Epidermal melanocyte (primary cell): ENCODE measurements around the gene LIPA.
"Not testable (repeated sequence)": the region's sequence is repeated elsewhere in the genome, so short reads cannot be mapped to it uniquely, and the experiment has no call there.

Experiments used
- DNase-seq: peaks from one replicate; pipeline ENCODE4 v3.0.0; 2011; ENCODE audit warnings: low spot score; ENCODE audit not compliant: insufficient read length

LIPA gene

GRCh38 chr10:89270153-89270483 lies 18.5 kb upstream of the LIPA start:
- no peak for DNase-seq

DNA sequence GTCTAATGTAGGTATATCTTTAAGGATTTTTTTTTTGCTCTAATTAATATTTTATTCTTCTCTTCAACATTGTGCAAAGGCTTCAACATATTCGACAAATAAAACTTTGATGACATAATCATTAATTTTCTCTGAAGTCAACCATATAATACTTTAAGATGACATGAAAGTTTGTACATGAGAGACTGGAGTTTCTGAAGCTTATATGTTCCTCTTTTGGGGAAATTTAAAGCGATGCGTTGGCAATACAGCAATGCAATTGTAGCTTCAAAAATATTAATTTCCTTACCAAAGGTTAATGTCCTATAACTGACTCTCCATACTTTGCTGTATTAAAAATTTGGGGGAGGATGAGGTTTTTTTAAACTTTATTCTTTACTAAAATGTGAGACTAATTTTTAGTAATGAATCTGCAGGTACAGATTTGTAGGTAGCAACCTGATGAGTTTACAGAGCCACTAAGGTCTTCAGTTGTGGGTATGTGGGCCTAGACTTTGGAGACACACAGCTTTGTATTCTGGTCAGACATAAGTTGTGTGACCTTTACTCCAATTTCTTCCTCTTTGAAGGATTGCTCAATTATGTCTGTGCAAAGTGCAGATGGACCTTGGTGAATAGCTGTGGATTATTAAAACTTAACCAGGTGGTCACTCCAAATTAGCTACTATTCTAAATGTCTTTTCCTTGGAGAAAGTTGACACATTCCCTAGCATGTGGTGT lies 18.0 kb upstream of the LIPA start:
- no peak for DNase-seq

GRCh38 chr10:89266721-89267453 lies 15.3 kb upstream of the LIPA start:
- no peak for DNase-seq

- DNase-seq = no peak
Observed at GRCh38 chr10:89263531-89263930, 12.0 kb upstream of the LIPA start.

DNA sequence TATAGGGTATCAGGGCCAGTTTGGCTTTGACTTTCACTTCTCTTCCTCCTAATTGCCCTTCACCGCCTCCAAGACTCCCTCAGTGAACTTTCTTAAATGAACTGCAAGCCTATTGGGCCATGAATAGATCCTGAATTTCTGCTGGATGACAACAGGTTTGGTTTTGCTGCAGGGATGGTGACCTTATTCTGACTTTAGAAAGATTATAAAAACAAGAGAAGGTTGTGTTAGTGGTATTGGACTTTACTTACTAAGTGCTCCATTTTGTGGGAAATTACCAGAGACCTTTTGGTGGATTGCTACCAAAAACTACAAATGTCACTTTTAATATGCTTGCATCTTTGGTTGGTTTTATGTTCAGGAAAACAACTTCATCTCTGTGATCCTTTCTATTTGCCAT lies 11.5 kb upstream of the LIPA start:
- no peak for DNase-seq

DNA sequence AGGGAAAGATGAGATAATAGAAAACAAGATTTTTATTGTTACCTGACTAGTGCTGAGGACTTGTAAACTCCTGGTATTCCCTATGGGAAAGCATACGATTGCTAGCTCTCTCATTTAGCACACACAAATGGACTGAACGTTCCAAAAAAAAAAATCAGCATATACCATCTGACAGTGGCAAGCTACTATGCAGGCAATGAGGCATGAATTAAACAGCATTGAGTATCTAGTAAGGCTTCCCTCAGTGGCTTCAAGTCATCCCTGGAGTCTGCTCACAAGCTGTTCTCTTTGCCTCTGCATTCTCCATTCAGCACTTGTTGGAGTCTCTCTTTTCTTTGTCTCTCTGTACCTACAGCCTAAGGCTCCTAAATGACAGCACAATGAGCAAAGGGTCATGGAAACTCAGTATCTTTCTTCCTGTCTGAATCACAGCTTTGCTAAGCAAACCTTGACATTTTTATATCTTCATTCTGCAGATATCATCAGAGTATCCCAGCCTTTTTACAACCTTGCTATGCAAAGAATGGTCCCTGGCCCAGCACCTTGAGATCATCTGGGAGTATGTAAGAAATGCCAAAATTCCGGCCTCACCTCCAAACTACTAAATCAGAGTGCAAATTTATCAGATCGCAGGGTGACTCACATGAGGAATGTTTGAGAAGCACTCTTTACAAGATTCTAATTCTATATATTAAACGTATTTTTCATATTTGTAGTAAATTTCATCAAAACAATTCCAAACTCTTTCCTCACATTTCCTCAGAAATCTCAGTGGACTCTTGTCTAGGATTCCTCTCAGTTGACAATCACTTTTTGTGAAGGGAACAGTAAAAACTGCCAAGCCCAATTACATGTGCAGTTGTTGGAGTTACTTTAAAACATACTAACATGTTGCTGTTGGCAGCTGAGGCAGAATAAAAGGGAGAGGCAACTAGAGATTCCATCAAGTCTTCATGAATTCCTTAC lies 10.8 kb upstream of the LIPA start:
- DNase-seq = no peak

DNA sequence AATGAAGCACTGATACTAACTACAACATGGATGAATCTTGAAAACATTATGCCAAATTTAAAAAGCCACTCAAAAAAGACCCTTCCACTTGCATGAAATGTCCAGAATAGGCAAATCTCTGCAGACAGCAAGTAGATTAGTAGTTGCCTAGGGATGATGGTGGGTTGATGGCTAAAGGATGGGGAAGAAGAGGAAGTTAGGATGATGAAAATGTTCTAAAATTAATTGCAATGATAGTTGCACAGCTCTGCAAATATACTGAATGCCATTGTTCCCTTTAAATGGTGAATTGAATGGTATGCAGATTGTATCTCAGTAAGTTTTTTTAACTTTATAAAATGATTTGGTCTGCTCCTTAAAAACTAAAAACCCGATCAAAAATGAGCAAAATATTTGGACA lies 7.3 kb upstream of the LIPA start:
- DNase-seq = no peak

- no peak for DNase-seq
Observed at GRCh38 chr10:89257581-89257980, 6.0 kb upstream of the LIPA start.

- DNase-seq = no peak
Observed at GRCh38 chr10:89256962-89257361, 5.4 kb upstream of the LIPA start.

DNA sequence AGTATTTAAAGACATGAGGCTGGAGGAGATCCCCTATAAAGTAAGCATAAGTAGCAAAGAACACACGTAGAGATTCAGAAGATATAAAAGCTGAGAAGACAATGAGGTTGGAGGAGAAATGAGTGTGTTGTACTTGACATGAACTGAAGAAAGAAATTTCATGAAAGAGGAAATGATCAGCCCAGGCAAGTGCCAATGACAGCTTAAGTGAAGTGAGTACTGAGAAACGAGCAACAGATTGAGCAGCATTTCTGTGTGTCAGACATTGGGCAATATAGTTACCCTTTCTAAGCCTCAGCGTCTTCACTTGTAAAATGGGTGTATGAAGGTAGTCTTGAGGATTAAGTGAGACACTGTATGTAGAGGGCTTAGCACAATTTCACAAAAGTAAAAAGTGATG lies 4.8 kb upstream of the LIPA start:
- no peak for DNase-seq

GRCh38 chr10:89255793-89256192 lies 4.2 kb upstream of the LIPA start:
- no peak for DNase-seq

DNA sequence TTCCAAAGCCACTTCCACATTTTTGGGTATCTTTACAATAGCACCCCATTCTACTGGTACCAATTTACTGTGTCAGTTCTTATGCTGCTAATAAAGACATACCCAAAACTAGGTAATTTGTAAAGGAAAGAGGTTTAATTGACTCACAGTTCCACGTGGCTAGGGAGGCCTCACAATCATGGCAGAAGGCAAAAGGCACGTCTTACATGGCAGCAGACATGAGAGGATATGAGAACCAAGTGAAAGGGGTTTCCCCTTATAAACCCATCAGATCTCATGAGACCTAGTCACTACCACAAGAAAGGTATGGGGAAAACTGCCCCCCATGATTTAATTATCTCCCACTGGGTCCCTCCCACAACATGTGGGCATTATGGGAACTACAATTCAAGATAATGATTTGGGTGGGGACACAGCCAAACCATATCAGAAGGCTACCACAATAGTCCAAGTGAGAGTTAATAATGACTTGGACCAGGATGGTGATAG lies 3.6 kb upstream of the LIPA start:
- DNase-seq = not testable (repeated sequence)

DNA sequence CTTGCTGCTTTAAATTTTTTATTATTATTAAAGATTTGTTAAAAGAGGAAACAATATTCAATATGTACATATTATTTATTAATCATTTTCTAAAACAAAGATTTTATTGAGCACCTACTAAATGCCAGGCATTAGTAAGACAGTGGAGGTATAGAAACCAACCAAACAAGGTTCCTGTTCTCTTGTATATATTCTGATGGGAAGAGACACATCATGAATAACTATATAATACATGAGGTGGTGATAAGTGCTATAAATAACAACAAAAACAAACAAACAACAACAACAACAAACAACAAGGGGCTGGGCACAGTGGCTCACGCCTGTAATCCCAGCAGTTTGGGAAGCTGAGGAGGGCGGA lies 630 bp upstream of the LIPA start:
- DNase-seq = no peak

DNA sequence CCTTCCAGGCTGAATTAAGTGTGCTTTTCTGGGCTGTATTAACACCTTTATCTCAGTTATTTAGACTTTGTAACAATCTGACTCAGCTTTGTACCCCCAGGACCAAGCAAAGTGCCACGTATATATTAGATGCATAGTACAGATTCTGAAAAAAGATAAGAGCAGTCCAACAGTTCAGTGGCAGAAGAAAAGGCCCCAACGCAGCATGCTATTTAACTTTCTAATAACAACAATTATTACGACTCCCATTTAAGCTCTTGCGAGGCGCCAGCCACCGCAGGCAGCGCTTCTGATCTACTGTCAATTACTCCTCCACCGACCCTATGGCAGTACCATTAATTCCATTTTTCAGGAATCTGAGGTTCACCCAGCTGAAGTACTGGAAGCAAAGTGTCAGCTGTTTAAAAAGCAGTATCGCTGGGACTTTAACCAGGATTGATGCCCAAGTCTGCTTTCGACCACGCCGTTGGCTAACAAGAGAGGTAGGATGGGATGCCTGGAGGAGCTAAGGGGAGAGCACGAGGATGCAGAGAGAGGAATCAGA lies 638 bp downstream of the LIPA start:
- DNase-seq = no peak

DNA sequence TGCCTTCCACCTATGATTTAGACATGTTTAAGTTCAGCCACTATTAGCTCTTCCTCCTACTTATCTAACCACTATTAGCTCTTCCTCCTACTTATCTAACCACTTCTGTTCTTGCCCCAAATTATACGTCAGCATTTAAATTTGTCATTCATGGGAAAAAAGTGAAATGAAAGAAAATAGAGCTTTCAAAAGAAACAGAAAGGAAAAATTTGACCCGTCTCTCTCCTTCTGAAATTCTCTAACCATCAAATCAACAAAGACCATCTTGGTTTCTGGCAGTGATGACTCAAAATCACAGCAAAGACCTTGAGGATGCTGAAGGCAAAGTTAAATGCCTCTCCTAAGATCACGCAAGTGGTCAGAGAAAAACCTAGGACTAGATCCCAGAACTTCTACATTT lies 2.6 kb downstream of the LIPA start:
- no peak for DNase-seq

DNA sequence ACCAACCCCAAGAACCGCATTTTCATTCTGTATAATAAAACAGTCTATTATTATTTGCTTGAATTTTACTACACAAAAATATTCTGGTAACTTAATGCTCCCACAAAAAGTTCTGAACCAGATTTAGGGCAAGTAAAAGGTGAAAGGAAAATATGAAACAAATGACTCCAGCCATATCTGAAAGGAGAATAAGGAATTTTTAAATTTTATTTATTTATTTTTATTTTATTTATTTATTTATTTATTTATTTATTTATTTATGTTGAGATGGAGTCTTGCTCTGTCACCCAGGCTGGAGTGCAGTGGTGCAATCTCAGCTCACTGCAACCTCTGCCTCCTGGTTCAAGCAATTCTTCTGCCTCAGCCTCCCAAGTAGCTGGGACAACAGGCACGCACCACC lies 4.0 kb downstream of the LIPA start:
- not testable (repeated sequence) for DNase-seq

DNA sequence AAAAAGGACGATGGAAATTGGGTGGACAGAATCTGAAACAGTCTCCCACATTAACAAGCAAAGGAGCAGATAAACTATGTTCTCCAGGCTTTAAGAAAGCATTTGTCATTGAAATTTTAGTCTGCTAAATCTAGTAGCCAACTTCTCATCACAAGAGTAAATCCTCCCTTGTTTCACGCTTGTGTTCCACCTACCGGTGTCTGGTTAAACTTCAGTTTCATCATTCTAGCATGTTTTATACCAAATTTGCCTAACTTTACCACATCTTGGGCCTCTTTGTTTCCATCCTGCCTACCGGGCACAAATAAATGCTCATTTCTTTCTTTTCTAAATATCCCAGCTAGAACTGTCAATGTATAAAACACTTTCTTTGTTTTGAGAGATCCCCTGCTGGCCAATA lies 5.8 kb downstream of the LIPA start:
- DNase-seq = no peak

DNA sequence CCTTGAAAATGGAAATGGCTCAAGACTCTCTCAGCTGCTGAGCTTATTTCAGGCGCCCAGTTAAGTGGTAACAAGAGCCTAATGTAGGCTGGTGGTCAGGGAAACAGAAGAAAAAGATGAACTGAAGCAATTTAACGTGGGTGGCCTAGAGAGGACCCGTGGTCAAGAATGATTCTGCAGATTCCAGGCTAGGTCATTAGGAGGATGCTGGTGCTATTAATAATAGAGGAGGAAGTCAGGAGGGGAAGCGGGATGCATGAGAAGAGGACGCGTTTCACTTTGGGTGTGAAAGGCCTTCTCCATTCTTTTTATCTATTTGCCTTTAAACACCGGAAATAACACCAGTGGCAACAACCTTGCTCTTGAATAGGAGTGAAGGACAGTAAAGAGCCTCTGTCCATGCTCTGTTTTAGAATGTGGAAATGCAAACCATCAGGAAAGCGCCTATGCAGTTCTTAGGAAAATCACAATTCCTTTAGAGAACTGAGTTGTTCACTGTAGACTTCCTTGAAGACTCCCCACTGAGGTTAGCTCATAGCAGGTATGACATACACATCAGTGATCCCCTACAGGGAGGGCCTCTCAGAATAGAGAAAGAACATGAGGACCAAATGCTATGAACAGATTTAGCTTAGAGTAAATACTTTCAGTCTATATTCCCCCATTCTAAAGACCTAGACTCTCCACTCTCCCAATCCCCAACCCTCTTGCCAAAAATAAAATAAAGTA lies 8.6 kb downstream of the LIPA start:
- no peak for DNase-seq

DNA sequence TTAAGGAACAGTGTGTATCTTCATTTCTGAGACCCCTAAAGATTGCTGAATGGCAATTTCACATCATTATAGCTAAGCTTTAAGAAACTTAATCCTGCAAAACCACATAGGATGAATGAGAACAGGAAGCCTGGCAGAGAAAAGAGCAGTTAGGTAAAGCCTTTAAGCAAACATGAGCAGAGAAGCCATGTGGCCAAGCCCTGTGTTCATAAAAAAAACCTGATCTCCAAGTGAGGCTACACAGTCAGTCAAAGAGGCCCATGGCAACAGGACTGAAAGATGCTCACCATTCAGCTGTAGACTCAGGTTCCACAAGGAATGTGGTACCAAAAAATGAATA lies 9.3 kb downstream of the LIPA start:
- DNase-seq = no peak

- DNase-seq = no peak
Observed at GRCh38 chr10:89241486-89242344, 9.9 kb downstream of the LIPA start.
